Lung microvascular endothelial cell (primary cell): ENCODE data around the gene RFNG. TPM values are rescaled to one million over a fixed set of nuclear protein-coding genes. Genes with fewer than 3 reads are reported as not detected.

Experiments
- DNase-seq, 2 donors: peaks; one replicate each; pipeline versions ENCODE4 v3.0.0 to v3.0.0-alpha.2; 2010; ENCODE audit warnings: low read depth in 2 of 2
- total RNA-seq: library from RNA; depleted of rRNA; stranded (reverse); fragments of >200 nt; gene quantifications from 2 replicates; pipeline ENCODE4 v1.2.1, GENCODE V29; 2014

RFNG gene
- total RNA-seq, 1 donor from 2014 or later = 16.3 TPM

- DNase-seq = no peak
These were observed 7.2 kb upstream of the RFNG start for GRCh38 chr17:82058855-82059249.

- DNase-seq = no peak
These were observed 6.7 kb upstream of the RFNG start for GRCh38 chr17:82058230-82058854.

- DNase-seq = no peak
These were observed 5.4 kb upstream of the RFNG start for GRCh38 chr17:82056729-82057621.

GRCh38 chr17:82055965-82056728 lies 4.5 kb upstream of the RFNG start:
- DNase-seq = no peak

GRCh38 chr17:82055023-82055964 lies 3.7 kb upstream of the RFNG start:
- no peak for DNase-seq

- DNase-seq = no peak
These were observed 2.9 kb upstream of the RFNG start for GRCh38 chr17:82054351-82055022.

- no peak for DNase-seq
These were observed 2.1 kb upstream of the RFNG start for GRCh38 chr17:82053556-82054263.

- DNase-seq = no peak
These were observed 1.5 kb upstream of the RFNG start for GRCh38 chr17:82053130-82053529.

- DNase-seq = peak in 1 of 2 donors; percentile 15
These were observed 1.0 kb upstream of the RFNG start for GRCh38 chr17:82052638-82053059.

GRCh38 chr17:82050761-82051641 lies 610 bp downstream of the RFNG start:
- DNase-seq = peak in 1 of 2 donors; percentile 23

GRCh38 chr17:82050152-82050760 lies 1.4 kb downstream of the RFNG start:
- no peak for DNase-seq

- DNase-seq = no peak
These were observed 2.1 kb downstream of the RFNG start for GRCh38 chr17:82049521-82049971.

- DNase-seq = no peak
These were observed 2.5 kb downstream of the RFNG start for GRCh38 chr17:82049106-82049505.

- no peak for DNase-seq
These were observed 3.0 kb downstream of the RFNG start for GRCh38 chr17:82048571-82048971.

- no peak for DNase-seq
These were observed 3.6 kb downstream of the RFNG start for GRCh38 chr17:82047914-82048570.

GRCh38 chr17:82047379-82047778 lies 4.2 kb downstream of the RFNG start:
- DNase-seq = no peak

GRCh38 chr17:82046903-82047302 lies 4.7 kb downstream of the RFNG start:
- DNase-seq = no peak
